Neural cell (in vitro differentiated cells): Measurements from ENCODE around the gene YY1. TPM values are rescaled to one million over a fixed set of nuclear protein-coding genes. Genes with fewer than 3 reads are reported as not detected.

Experiments used
- H2AFZ ChIP-seq: fragments of 200-600, 300-800 bp; sonication (generic), shearing (Covaris generic); 2 replicates; pipeline ENCODE4 v1.6.0; 2014; ENCODE audit warnings: low read depth, mild to moderate bottlenecking, antibody characterized with exemption, low read length, moderate library complexity
- H3F3A ChIP-seq: fragments of 200-600 bp; shearing (Covaris generic); 2 replicates; pipeline ENCODE4 v1.6.1; 2016; ENCODE audit warnings: mild to moderate bottlenecking, moderate library complexity, mixed read lengths, antibody characterized with exemption, low read length; ENCODE audit not compliant: insufficient read depth, poor library complexity, severe bottlenecking
- H3K27ac ChIP-seq: fragments of 200-600, 300-800 bp; sonication (generic), shearing (Covaris generic); 2 replicates; pipeline ENCODE4 v1.5.1; 2014; ENCODE audit warnings: mild to moderate bottlenecking, low read length, moderate library complexity
- H3K27me3 ChIP-seq: fragments of 300-800, 200-600 bp; sonication (generic), shearing (Covaris generic); 2 replicates; pipeline ENCODE4 v1.6.0; 2014; ENCODE audit warnings: mild to moderate bottlenecking, low read depth, low read length, moderate library complexity; ENCODE audit not compliant: insufficient read depth
- H3K36me3 ChIP-seq: fragments of 300-800, 200-600 bp; sonication (generic), shearing (Covaris generic); 2 replicates; pipeline ENCODE4 v1.5.1; 2014; ENCODE audit warnings: mild to moderate bottlenecking, antibody characterized with exemption, low read length, moderate library complexity; ENCODE audit not compliant: insufficient read depth
- H3K4me2 ChIP-seq: fragments of 300-800, 200-600 bp; sonication (generic), shearing (Covaris generic); 2 replicates; pipeline ENCODE4 v1.6.0; 2014; ENCODE audit warnings: mild to moderate bottlenecking, low read length
- H3K4me3 ChIP-seq: fragments of 300-800, 200-600 bp; sonication (generic), shearing (Covaris generic); 2 replicates; pipeline ENCODE4 v1.5.1; 2014; ENCODE audit warnings: mild to moderate bottlenecking, low read length, moderate library complexity
- H3K79me2 ChIP-seq: fragments of 200-600 bp; shearing (Covaris generic); replicated peaks from 2 replicates; pipeline ENCODE4 v1.6.0; 2014; ENCODE audit warnings: mild to moderate bottlenecking, low read length, moderate library complexity; ENCODE audit not compliant: insufficient read depth
- H3K9ac ChIP-seq: fragments of 300-800, 200-600 bp; sonication (generic), shearing (Covaris generic); 2 replicates; pipeline ENCODE4 v1.6.1; 2016; ENCODE audit warnings: mild to moderate bottlenecking, low read length, mixed read lengths
- H3K9me2 ChIP-seq: fragments of 200-600 bp; shearing (Covaris generic); 2 replicates; pipeline ENCODE4 v1.6.1; 2016; ENCODE audit warnings: mild to moderate bottlenecking, low read length, mixed read lengths; ENCODE audit not compliant: insufficient read depth
- H3K9me3 ChIP-seq: fragments of 200-600, 300-800 bp; sonication (generic), shearing (Covaris generic); 2 replicates; pipeline ENCODE4 v1.6.1; 2016; ENCODE audit warnings: mild to moderate bottlenecking, mixed run types, low read length, moderate library complexity, mixed read lengths
- H4K20me1 ChIP-seq: fragments of 200-600 bp; shearing (Covaris generic); 2 replicates; pipeline ENCODE4 v1.6.1; 2016; ENCODE audit warnings: mild to moderate bottlenecking, mixed run types; ENCODE audit not compliant: insufficient read depth
- CTCF ChIP-seq: fragments of 450-650 bp; IDR thresholded peaks from 2 replicates; pipeline ENCODE4 v1.5.1; 2014; ENCODE audit warnings: antibody characterized with exemption, mild to moderate bottlenecking, moderate library complexity; ENCODE audit not compliant: poor library complexity, severe bottlenecking
- EP300 ChIP-seq: fragments of 450-650 bp; conservative IDR thresholded peaks from 2 replicates; pipeline ENCODE4 v1.6.1; 2014; ENCODE audit warnings: antibody characterized with exemption, mild to moderate bottlenecking, moderate library complexity; ENCODE audit not compliant: poor library complexity, severe bottlenecking
- EZH2 ChIP-seq: fragments of 200-600, 300-800 bp; shearing (Covaris generic), sonication (generic); IDR thresholded peaks from 2 replicates; pipeline ENCODE4 v1.6.1; 2014; ENCODE audit warnings: antibody characterized with exemption, low read length, borderline replicate concordance, mild to moderate bottlenecking; ENCODE audit not compliant: insufficient read depth, poor library complexity, severe bottlenecking
- MXI1 ChIP-seq: fragments of 450-650 bp; conservative IDR thresholded peaks from 2 replicates; pipeline ENCODE4 v1.6.1; 2014; ENCODE audit warnings: antibody characterized with exemption, mild to moderate bottlenecking; ENCODE audit not compliant: poor library complexity, severe bottlenecking
- POLR2AphosphoS5 ChIP-seq: IDR thresholded peaks from 2 replicates; pipeline ENCODE4 v1.6.1; 2012
- RAD21 ChIP-seq: fragments of 450-650 bp; conservative IDR thresholded peaks from 2 replicates; pipeline ENCODE4 v1.6.1; 2014; ENCODE audit warnings: antibody characterized with exemption, mild to moderate bottlenecking, moderate library complexity
- SMC3 ChIP-seq: fragments of 450-650 bp; conservative IDR thresholded peaks from 2 replicates; pipeline ENCODE4 v1.6.1; 2014; ENCODE audit warnings: antibody characterized with exemption, mild to moderate bottlenecking, moderate library complexity; ENCODE audit not compliant: poor library complexity
- TAF1 ChIP-seq: IDR thresholded peaks from 2 replicates; pipeline ENCODE4 v1.6.1; 2012; ENCODE audit warnings: low read depth
- polyA plus RNA-seq: library from polyadenylated mRNA; depleted of rRNA; stranded (reverse); fragments of >200 nt; gene quantifications from 2 replicates; pipeline ENCODE4 v1.2.3, GENCODE V29; 2014
- TF ChIP-seq, protein P1 (sequence below): IDR thresholded peaks from 2 replicates; pipeline ENCODE4 v1.6.1; 2012; ENCODE audit warnings: borderline replicate concordance

Gene YY1
- polyA plus RNA-seq, 1 donor from 2014 or later = 50.4 TPM

DNA sequence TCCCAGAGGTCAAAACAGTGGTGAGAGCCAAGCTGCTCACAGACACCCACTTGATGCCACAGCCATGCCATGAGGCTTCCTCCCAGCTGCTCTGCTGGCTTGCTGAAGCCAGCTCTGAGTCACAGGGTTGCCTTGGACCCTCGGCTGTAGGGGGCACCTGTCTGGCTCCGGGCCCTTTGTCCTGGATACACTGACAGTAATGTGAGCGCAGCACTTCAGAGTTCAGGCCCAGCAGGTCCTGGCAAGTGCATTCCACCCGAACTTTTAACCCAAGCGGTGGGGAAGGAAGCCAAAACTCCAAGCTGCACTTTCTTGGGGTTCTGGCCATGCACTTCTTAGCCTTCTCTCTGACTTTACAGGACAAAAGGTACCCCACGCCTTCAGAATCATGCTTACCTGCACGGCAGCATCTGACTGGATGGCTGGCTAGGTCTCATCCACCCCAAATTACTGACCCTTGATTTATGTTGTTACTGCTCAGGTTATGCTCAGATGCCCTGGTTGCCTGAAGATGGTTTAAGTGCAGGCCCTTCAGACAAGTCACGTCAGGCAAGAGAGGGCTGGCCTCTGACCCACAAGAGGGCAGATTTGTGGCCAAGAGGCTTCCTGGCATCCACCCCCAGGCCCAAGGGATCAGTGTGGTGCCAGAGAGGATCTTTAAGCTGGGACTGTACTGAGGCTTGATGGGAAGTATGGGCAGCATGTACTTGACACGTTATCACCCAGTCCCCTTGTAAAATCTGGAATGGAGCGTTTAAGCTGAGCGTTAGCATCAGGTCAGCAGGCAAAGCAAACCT, 42.5 kb downstream of the YY1 start:
- Histone ChIP-seq H3F3A (no peaks in the 10 kb centered on the region), H3K9me3 (no peaks in the 10 kb centered on the region), H3K9ac (no peak overlapping the region), H3K36me3 (no peaks in the 10 kb centered on the region), H3K27me3 (no peaks in the 10 kb centered on the region), H4K20me1 (peaks cover 3% of the 10 kb centered on the region), H3K9me2 (no peaks in the 10 kb centered on the region), H3K27ac (no peak overlapping the region), H3K4me3 (no peak overlapping the region), H3K4me2 (no peak overlapping the region), H3K79me2 (peaks cover 5% of the 10 kb centered on the region), H2AFZ (no peak overlapping the region)
- TF ChIP-seq TAF1 (no peak), RAD21 (no peak), EZH2 (no peak), POLR2AphosphoS5 (no peak), EP300 (no peak), MXI1 (no peak), SMC3 (no peak), CTCF (no peak)
- TF ChIP-seq, protein P1, sequence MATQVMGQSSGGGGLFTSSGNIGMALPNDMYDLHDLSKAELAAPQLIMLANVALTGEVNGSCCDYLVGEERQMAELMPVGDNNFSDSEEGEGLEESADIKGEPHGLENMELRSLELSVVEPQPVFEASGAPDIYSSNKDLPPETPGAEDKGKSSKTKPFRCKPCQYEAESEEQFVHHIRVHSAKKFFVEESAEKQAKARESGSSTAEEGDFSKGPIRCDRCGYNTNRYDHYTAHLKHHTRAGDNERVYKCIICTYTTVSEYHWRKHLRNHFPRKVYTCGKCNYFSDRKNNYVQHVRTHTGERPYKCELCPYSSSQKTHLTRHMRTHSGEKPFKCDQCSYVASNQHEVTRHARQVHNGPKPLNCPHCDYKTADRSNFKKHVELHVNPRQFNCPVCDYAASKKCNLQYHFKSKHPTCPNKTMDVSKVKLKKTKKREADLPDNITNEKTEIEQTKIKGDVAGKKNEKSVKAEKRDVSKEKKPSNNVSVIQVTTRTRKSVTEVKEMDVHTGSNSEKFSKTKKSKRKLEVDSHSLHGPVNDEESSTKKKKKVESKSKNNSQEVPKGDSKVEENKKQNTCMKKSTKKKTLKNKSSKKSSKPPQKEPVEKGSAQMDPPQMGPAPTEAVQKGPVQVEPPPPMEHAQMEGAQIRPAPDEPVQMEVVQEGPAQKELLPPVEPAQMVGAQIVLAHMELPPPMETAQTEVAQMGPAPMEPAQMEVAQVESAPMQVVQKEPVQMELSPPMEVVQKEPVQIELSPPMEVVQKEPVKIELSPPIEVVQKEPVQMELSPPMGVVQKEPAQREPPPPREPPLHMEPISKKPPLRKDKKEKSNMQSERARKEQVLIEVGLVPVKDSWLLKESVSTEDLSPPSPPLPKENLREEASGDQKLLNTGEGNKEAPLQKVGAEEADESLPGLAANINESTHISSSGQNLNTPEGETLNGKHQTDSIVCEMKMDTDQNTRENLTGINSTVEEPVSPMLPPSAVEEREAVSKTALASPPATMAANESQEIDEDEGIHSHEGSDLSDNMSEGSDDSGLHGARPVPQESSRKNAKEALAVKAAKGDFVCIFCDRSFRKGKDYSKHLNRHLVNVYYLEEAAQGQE = no peak

GRCh38 chr14:100282083-100282350, 43.1 kb downstream of the YY1 start:
- no peak for TF ChIP-seq CTCF
- TF ChIP-seq POLR2AphosphoS5 = no peak
- TF ChIP-seq RAD21 = no peak
- no peak for TF ChIP-seq EZH2
- no peak for TF ChIP-seq TAF1
- Histone ChIP-seq H4K20me1 (peaks cover 3% of the 10 kb centered on the region), H3K9me2 (no peaks in the 10 kb centered on the region), H3K79me2 (peaks cover 5% of the 10 kb centered on the region), H3K4me2 (no peak overlapping the region), H2AFZ (no peak overlapping the region), H3K9ac (no peak overlapping the region), H3K4me3 (no peak overlapping the region), H3K36me3 (no peaks in the 10 kb centered on the region), H3K9me3 (no peaks in the 10 kb centered on the region), H3K27me3 (no peaks in the 10 kb centered on the region), H3K27ac (no peak overlapping the region), H3F3A (no peaks in the 10 kb centered on the region)
